HCT116 (cell line): Measurements from ENCODE around the gene PGM2L1. TPM values are rescaled to one million over a fixed set of nuclear protein-coding genes. Genes with fewer than 3 reads are reported as not detected.
A peak's percentile ranks its signal among the peaks of the same experiment; 100 is the strongest.

Experiments used
- ATAC-seq: fragments of 200-7000 bp; cut with Tn5 transposase; 2 replicates; pipeline ENCODE4 v1.9.1; 2020; ENCODE audit warnings: mild to moderate bottlenecking, moderate library complexity
- BruUV-seq: library from RNA; stranded (reverse); fragments of 400-500 nt; replicated peaks from 2 replicates; lab custom pipeline; 2021; lab: Mats Ljungman, UMichigan
- CTCF ChIA-PET: fragments of 300-600 bp; sonication (Branson Sonifier 250); formaldehyde crosslinking; loops from one replicate; lab custom pipeline; 2021; ENCODE audit warnings: antibody characterized with exemption; lab: Charles Lee
- POLR2A ChIA-PET: fragments of 300-600, 350-600 bp; sonication (Branson Sonifier 250); formaldehyde crosslinking; loops from one replicate; lab custom pipeline; 2021; ENCODE audit warnings: antibody characterized with exemption; lab: Charles Lee
- RAD21 ChIA-PET, 2 experiments: fragments of 300-600 bp; sonication (Branson Sonifier 250); formaldehyde crosslinking; loops; one replicate each; lab custom pipeline; 2023; ENCODE audit warnings: low total read pairs in 2 of 2; ENCODE audit not compliant: uncharacterized antibody in 2 of 2, unreplicated experiment in 2 of 2, low non-redundant PET in 1 of 2; lab: Charles Lee
- DNase-seq: peaks from one replicate; pipeline ENCODE4 v3.0.0-alpha.2; 2010; ENCODE audit warnings: low read depth, low spot score
- H2AFZ ChIP-seq: fragments of 200-600 bp; shearing (Covaris generic), sonication (generic); 2 replicates; pipeline ENCODE4 v1.6.1; 2017; ENCODE audit warnings: low read depth, mixed run types, mixed read lengths, antibody characterized with exemption, low read length; ENCODE audit not compliant: poor library complexity, severe bottlenecking
- H3K27ac ChIP-seq: 2 replicates; pipeline ENCODE4 v1.5.1; 2012; ENCODE audit warnings: low read depth, low read length
- H3K27me3 ChIP-seq: fragments of 200-600 bp; sonication (generic); 2 replicates; pipeline ENCODE4 v1.6.1; 2016; ENCODE audit warnings: mixed run types, low read length, mixed read lengths; ENCODE audit not compliant: insufficient read depth
- H3K36me3 ChIP-seq, 2 experiments: fragments of 200-500 bp in 1 of 2; fragments of 200-600 bp in 1 of 2; sonication (Bioruptor generic) in 1 of 2; sonication (generic) in 1 of 2; 2 replicates each; pipeline versions ENCODE4 v1.5.1 to v1.6.1; 2014 to 2016; ENCODE audit warnings: low read length in 2 of 2, inconsistent platforms in 1 of 2, mixed read lengths in 1 of 2, mixed run types in 1 of 2; ENCODE audit not compliant: insufficient read depth in 2 of 2, control insufficient read depth in 1 of 2
- H3K4me1 ChIP-seq, 2 experiments: fragments of 200-600 bp in 1 of 2; sonication (generic) in 1 of 2; 2 replicates each; pipeline versions ENCODE4 v1.5.1 to v1.6.1; 2012 to 2017; ENCODE audit warnings: low read length in 2 of 2, inconsistent platforms in 1 of 2, mild to moderate bottlenecking in 1 of 2, mixed read lengths in 1 of 2, mixed run types in 1 of 2, moderate library complexity in 1 of 2; ENCODE audit not compliant: insufficient read depth in 2 of 2, control insufficient read depth in 1 of 2
- H3K4me2 ChIP-seq: fragments of 200-600 bp; sonication (generic); 2 replicates; pipeline ENCODE4 v1.6.1; 2017; ENCODE audit warnings: mixed run types, low read length, mixed read lengths
- H3K4me3 ChIP-seq, 2 experiments: fragments of 200-600 bp in 1 of 2; sonication (generic) in 1 of 2; replicated peaks in 1 of 2; 2 replicates each; pipeline ENCODE4 v1.5.1; 2011 to 2016; ENCODE audit warnings: low read length in 2 of 2, control low read depth in 1 of 2, low read depth in 1 of 2, mild to moderate bottlenecking in 1 of 2, mixed read lengths in 1 of 2, mixed run types in 1 of 2
- H3K79me2 ChIP-seq: fragments of 200-600 bp; sonication (generic); 2 replicates; pipeline ENCODE4 v1.6.1; 2017; ENCODE audit warnings: mild to moderate bottlenecking, mixed run types, low read length, moderate library complexity, mixed read lengths; ENCODE audit not compliant: insufficient read depth
- H3K9ac ChIP-seq: fragments of 200-600 bp; sonication (generic); 2 replicates; pipeline ENCODE4 v1.6.1; 2016; ENCODE audit warnings: low read length, mixed read lengths
- H3K9me2 ChIP-seq: fragments of 200-600 bp; sonication (generic), shearing (Covaris generic); 2 replicates; pipeline ENCODE4 v1.6.1; 2017; ENCODE audit warnings: mixed run types, mild to moderate bottlenecking, moderate library complexity; ENCODE audit not compliant: insufficient read depth
- H3K9me3 ChIP-seq, 2 experiments: fragments of 200-500 bp in 1 of 2; fragments of 200-600 bp in 1 of 2; sonication (Bioruptor generic) in 1 of 2; sonication (generic) in 1 of 2; 2 replicates each; pipeline ENCODE4 v1.6.1; 2014 to 2017; ENCODE audit warnings: low read length in 2 of 2, mixed read lengths in 2 of 2, inconsistent platforms in 1 of 2, low read depth in 1 of 2, mild to moderate bottlenecking in 1 of 2, mixed run types in 1 of 2, moderate library complexity in 1 of 2; ENCODE audit not compliant: control insufficient read depth in 1 of 2, insufficient read depth in 1 of 2
- H4K20me1 ChIP-seq: fragments of 200-600 bp; sonication (generic), shearing (Covaris generic); 2 replicates; pipeline ENCODE4 v1.6.1; 2017; ENCODE audit warnings: mixed run types, mild to moderate bottlenecking, moderate library complexity; ENCODE audit not compliant: insufficient read depth
- CBX3 ChIP-seq: IDR thresholded peaks from 2 replicates; pipeline ENCODE4 v1.6.1; 2012; ENCODE audit warnings: low read depth
- CEBPB ChIP-seq: IDR thresholded peaks from 2 replicates; pipeline ENCODE4 v1.6.1; 2012; ENCODE audit warnings: low read depth
- EGR1 ChIP-seq: IDR thresholded peaks from 2 replicates; pipeline ENCODE4 v1.6.1; 2012; ENCODE audit warnings: low read depth
- ELF1 ChIP-seq: IDR thresholded peaks from 2 replicates; pipeline ENCODE4 v1.6.1; 2012; ENCODE audit warnings: low read depth, borderline replicate concordance
- EZH2 ChIP-seq: fragments of 200-600 bp; sonication (generic); IDR thresholded peaks from 2 replicates; pipeline ENCODE4 v1.6.1; 2017; ENCODE audit warnings: antibody characterized with exemption, mixed run types
- EZH2phosphoT487 ChIP-seq: fragments of 200-600 bp; IDR thresholded peaks from 2 replicates; pipeline ENCODE4 v1.6.1; 2018; ENCODE audit warnings: antibody characterized with exemption, borderline replicate concordance
- FOSL1 ChIP-seq: IDR thresholded peaks from 2 replicates; pipeline ENCODE4 v1.6.1; 2012; ENCODE audit warnings: low read depth
- MAX ChIP-seq: IDR thresholded peaks from 2 replicates; pipeline ENCODE4 v1.6.1; 2012
- POLR2A ChIP-seq: IDR thresholded peaks from 2 replicates; pipeline ENCODE4 v1.7.0; 2011; ENCODE audit warnings: borderline replicate concordance; ENCODE audit not compliant: insufficient read depth, insufficient read length; ENCODE audit errors: extremely low read depth
- POLR2AphosphoS5 ChIP-seq: IDR thresholded peaks from 2 replicates; pipeline ENCODE4 v1.6.1; 2011; ENCODE audit warnings: mild to moderate bottlenecking, low read depth, low read length, moderate library complexity
- RAD21 ChIP-seq: IDR thresholded peaks from 2 replicates; pipeline ENCODE4 v1.6.1; 2012; ENCODE audit warnings: low read depth, mild to moderate bottlenecking
- REST ChIP-seq: IDR thresholded peaks from 2 replicates; pipeline ENCODE4 v1.6.1; 2012; ENCODE audit warnings: low read depth
- SP1 ChIP-seq: IDR thresholded peaks from 2 replicates; pipeline ENCODE4 v1.6.1; 2012; ENCODE audit warnings: low read depth
- SRF ChIP-seq: IDR thresholded peaks from 2 replicates; pipeline ENCODE4 v1.6.1; 2012; ENCODE audit warnings: low read depth
- TCF7L2 ChIP-seq: IDR thresholded peaks from 2 replicates; pipeline ENCODE4 v1.7.0; 2011; ENCODE audit warnings: borderline replicate concordance, inconsistent platforms; ENCODE audit not compliant: insufficient read depth, insufficient read length; ENCODE audit errors: extremely low read depth
- YY1 ChIP-seq: IDR thresholded peaks from 2 replicates; pipeline ENCODE4 v1.6.1; 2011; ENCODE audit warnings: low read length, low read depth, moderate library complexity, mild to moderate bottlenecking; ENCODE audit not compliant: insufficient replicate concordance; ENCODE audit errors: extremely low read depth
- ZBTB33 ChIP-seq: IDR thresholded peaks from 2 replicates; pipeline ENCODE4 v1.6.1; 2011; ENCODE audit warnings: mild to moderate bottlenecking, low read length, moderate library complexity; ENCODE audit not compliant: insufficient replicate concordance; ENCODE audit errors: extremely low read depth
- ZFX ChIP-seq: fragments of 450-650 bp; IDR thresholded peaks from 2 replicates; pipeline ENCODE4 v1.6.1; 2017
- ZNF274 ChIP-seq: fragments of 200-500 bp; sonication (Bioruptor generic); IDR thresholded peaks from 2 replicates; pipeline ENCODE4 v1.6.1; 2014; ENCODE audit warnings: mild to moderate bottlenecking, low read depth, low read length, inconsistent platforms
- intact Hi-C: fragments of 100-400 bp; cut with micrococcal nuclease; formaldehyde crosslinking; loops from 2 replicates; pipeline ENCODE4 v1.10.0; 2022
- total RNA-seq: library from RNA; stranded (reverse); gene quantifications from one replicate; pipeline ENCODE4 v1.2.1, GENCODE V29; 2021; ENCODE audit not compliant: unreplicated experiment
- TF ChIP-seq, protein P1 (sequence below): IDR thresholded peaks from 2 replicates; pipeline ENCODE4 v1.6.1; 2012

The PGM2L1 gene
- total RNA-seq, 1 experiment from 2014 or later: 4.9 TPM

GRCh38 chr11:74311352-74311926 is 86.8 kb downstream of the PGM2L1 start, which contains the start of gene P4HA3 (continued):
- no peak for TF ChIP-seq ZNF274
- TF ChIP-seq SP1: no peak

- peak overlapping the region; percentile 47; the same call in 1 of the 2 replicates for H3K9ac ChIP-seq
- no peaks in the 10 kb centered on the region for H3K9me2 ChIP-seq
- H3K4me1 ChIP-seq: peaks cover 0 to 11% of the 10 kb centered on the region in 2 experiments; a peak in 1 of 4 replicates
- no peaks in the 10 kb centered on the region for H3K9me3 ChIP-seq
- no peak for TF ChIP-seq SP1
- TF ChIP-seq REST: no peak
- no peak for TF ChIP-seq SRF
- no peak for TF ChIP-seq CEBPB
- TF ChIP-seq, protein P1, sequence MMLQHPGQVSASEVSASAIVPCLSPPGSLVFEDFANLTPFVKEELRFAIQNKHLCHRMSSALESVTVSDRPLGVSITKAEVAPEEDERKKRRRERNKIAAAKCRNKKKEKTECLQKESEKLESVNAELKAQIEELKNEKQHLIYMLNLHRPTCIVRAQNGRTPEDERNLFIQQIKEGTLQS: no peak
- no peak for TF ChIP-seq POLR2A
- TF ChIP-seq POLR2AphosphoS5: no peak
- TF ChIP-seq ZBTB33: no peak
- TF ChIP-seq YY1: no peak
- no peak for TF ChIP-seq CBX3
- no peak for TF ChIP-seq TCF7L2
- TF ChIP-seq EZH2phosphoT487: no peak
- no peak for TF ChIP-seq ELF1
- no peak for TF ChIP-seq EGR1
- no peak for TF ChIP-seq EZH2
- TF ChIP-seq FOSL1: no peak
- TF ChIP-seq MAX: no peak
- no peak for TF ChIP-seq ZNF274
- TF ChIP-seq RAD21: no peak
- no peak for TF ChIP-seq ZFX
- H4K20me1 ChIP-seq: no peaks in the 10 kb centered on the region
- H3K79me2 ChIP-seq: no peaks in the 10 kb centered on the region
- no TSS peak for BruUV-seq
- H2AFZ ChIP-seq: no peak overlapping the region
- H3K27ac ChIP-seq: no peak overlapping the region; the same call in 1 of the 2 replicates
- peak overlapping the region; percentile 23 to 57 for H3K4me3 ChIP-seq
- no peak for DNase-seq
- ChIA-PET RAD21 (no interaction called here), CTCF (no interaction called here), POLR2A (no interaction called here)
- no peaks in the 10 kb centered on the region for H3K36me3 ChIP-seq
- intact Hi-C loops: no loop called here
- H3K27me3 ChIP-seq: no peaks in the 10 kb centered on the region
- ATAC-seq: peak; percentile 12
- H3K4me2 ChIP-seq: peak overlapping the region; percentile 76
Measured at GRCh38 chr11:74310857-74311256, 87.4 kb downstream of the PGM2L1 start.
